ENCODE results near the gene PRSS22.

DNA sequence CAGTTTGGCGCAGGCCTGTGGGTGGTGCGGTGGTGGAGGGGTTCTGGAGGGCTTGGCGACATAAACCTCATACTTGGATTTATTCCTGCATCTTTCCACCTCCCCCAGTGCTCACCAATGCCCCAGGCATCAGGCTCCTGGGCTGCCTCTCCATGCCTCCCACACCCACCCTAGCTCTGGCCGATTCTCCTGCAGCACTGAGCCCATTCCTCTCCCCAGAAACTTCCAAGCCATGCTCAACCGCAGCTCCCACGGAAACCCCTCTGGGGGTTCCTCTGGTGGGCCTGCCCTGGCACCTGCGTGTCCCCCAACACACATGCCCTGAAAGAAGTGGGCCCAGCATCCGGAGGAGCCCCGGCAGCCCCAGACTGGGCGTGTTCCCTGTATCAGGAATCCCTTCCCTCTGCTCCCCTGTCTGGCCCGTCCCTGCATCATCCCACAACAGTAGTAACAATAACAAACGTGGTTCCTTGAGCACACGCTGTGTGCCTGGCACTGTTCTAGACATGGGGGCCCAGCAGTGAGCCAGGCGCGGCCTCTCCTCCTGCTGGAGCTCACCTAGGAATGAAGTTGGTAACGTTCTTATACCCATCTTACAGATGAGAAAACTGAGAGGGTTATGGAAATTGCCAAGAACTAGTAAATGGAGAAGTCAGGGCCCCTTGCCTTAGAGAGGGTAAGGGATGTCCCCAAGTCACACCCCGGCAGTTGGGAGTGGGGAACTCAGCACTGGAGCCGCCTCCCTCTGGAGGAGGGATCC is 38.6 kb downstream of the PRSS22 start:
- TF ChIP-seq BHLHE40 (IDR thresholded peaks at IDR 0.05; ENCODE audit: borderline replicate concordance), result no peak
- TF ChIP-seq NFRKB (IDR thresholded peaks at IDR 0.05), result no peak
- TF ChIP-seq SP1 (IDR thresholded peaks at IDR 0.05), result no peak
- TF ChIP-seq SUZ12 (IDR thresholded peaks at IDR 0.05), result no peak
- TF ChIP-seq ZNF384 (IDR thresholded peaks at IDR 0.05), result no peak

Measured in HEK293T (cell line).